D721Med (cell line): ENCODE measurements around the gene TRPV3.

Source experiments
- DNase-seq: peaks from one replicate; pipeline ENCODE4 v3.0.0; 2011; ENCODE audit warnings: low spot score; ENCODE audit not compliant: insufficient read length
- FAIRE-seq: peaks from 2 replicates; lab custom pipeline; 2011; peaks lifted over from hg19 to GRCh38; lab: Jason Lieb, UNC
- CTCF ChIP-seq: IDR thresholded peaks from 2 replicates; pipeline ENCODE4 v1.5.1; 2012; ENCODE audit warnings: mild to moderate bottlenecking, control low read depth; ENCODE audit not compliant: insufficient read depth; ENCODE audit errors: missing control alignments

TRPV3 gene

GRCh38 chr17:3596804-3597464 lies 39.3 kb upstream of the TRPV3 start:
- FAIRE-seq (no peak), DNase-seq (no peak)
- no peak for TF ChIP-seq CTCF

GRCh38 chr17:3594976-3595375 lies 37.4 kb upstream of the TRPV3 start:
- FAIRE-seq (no peak), DNase-seq (no peak)
- TF ChIP-seq CTCF = no peak

- TF ChIP-seq CTCF = no peak
- DNase-seq = no peak
- no peak for FAIRE-seq
These were observed 36.6 kb upstream of the TRPV3 start for GRCh38 chr17:3594051-3594800.

- no peak for DNase-seq
- no peak for FAIRE-seq
- no peak for TF ChIP-seq CTCF
These were observed 35.8 kb upstream of the TRPV3 start for GRCh38 chr17:3593384-3593783.

GRCh38 chr17:3592216-3592860 lies 34.7 kb upstream of the TRPV3 start:
- DNase-seq (no peak), FAIRE-seq (no peak)
- TF ChIP-seq CTCF = no peak

- no peak for FAIRE-seq
- no peak for TF ChIP-seq CTCF
- DNase-seq = no peak
These were observed 33.2 kb upstream of the TRPV3 start for GRCh38 chr17:3590768-3591167.

GRCh38 chr17:3590231-3590630 lies 32.6 kb upstream of the TRPV3 start:
- DNase-seq (no peak), FAIRE-seq (no peak)
- TF ChIP-seq CTCF = no peak
